Vagina (tissue), 2 donors: ENCODE results near the gene HPX.
A peak's percentile ranks its signal among the peaks of the same experiment; 100 is the strongest.

ENCODE experiments used
- POLR2A ChIP-seq, 2 donors: fragments of 450-650 bp; IDR thresholded peaks; one replicate each; pipeline ENCODE4 v1.6.1; 2017; ENCODE audit warnings: antibody characterized with exemption in 2 of 2, mild to moderate bottlenecking in 2 of 2, moderate library complexity in 2 of 2
- POLR2AphosphoS5 ChIP-seq, 2 donors: sonication (generic); formaldehyde crosslinking; IDR thresholded peaks; one replicate each; pipeline ENCODE4 v1.9.0; 2017; ENCODE audit warnings: antibody characterized with exemption in 2 of 2, mild to moderate bottlenecking in 2 of 2, low read depth in 1 of 2; ENCODE audit not compliant: insufficient read depth in 1 of 2
- TF ChIP-seq, protein P1 (sequence below), 3 experiments: fragments of 450-650 bp in 2 of 3; fragments of 200-600 bp in 1 of 3; sonication (generic) in 1 of 3; IDR thresholded peaks; one replicate each; pipeline ENCODE4 v1.5.1; 2017 to 2019; ENCODE audit warnings: antibody characterized with exemption in 3 of 3, mild to moderate bottlenecking in 2 of 3, moderate library complexity in 2 of 3

DNA sequence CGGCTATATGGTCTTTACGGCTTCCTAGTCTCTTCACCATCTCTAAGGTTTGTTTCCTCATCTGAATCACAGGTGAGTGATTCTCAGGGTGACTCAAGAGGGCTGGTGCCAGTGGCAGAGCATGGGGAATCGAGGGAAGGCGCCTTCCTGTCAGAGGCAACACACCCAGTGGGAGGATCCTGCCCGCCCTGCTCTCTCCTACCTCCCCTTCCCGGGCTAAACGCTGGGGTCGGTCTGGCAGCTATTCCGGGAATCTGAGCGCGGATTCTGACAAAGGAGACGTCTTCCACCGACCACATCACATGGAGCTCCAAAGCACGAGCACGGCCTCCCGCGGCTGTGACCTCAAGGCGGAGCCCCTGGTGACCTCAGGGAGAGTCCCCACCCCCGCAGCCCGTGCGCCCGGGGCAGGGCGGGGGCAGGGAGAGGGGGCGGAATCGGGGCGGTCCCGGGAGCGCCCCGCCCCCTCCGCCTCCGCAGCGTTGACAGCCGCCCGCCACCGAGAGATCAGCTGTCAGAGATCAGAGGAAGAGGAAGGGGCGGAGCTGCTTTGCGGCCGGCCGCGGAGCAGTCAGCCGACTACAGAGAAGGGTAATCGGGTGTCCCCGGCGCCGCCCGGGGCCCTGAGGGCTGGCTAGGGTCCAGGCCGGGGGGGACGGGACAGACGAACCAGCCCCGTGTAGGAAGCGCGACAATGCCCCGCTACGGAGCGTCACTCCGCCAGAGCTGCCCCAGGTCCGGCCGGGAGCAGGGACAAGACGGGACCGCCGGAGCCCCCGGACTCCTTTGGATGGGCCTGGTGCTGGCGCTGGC is 50.7 kb downstream of the HPX start, which contains the start of gene SMPD1:
- TF ChIP-seq POLR2A (IDR thresholded peaks at IDR 0.05) (peak in 1 of 2 donors; percentile 67), POLR2AphosphoS5 (IDR thresholded peaks at IDR 0.05; ENCODE audit: insufficient read depth in 1 of 2, low read depth in 1 of 2) (peak; percentile 41 to 86)
- TF ChIP-seq, protein P1, sequence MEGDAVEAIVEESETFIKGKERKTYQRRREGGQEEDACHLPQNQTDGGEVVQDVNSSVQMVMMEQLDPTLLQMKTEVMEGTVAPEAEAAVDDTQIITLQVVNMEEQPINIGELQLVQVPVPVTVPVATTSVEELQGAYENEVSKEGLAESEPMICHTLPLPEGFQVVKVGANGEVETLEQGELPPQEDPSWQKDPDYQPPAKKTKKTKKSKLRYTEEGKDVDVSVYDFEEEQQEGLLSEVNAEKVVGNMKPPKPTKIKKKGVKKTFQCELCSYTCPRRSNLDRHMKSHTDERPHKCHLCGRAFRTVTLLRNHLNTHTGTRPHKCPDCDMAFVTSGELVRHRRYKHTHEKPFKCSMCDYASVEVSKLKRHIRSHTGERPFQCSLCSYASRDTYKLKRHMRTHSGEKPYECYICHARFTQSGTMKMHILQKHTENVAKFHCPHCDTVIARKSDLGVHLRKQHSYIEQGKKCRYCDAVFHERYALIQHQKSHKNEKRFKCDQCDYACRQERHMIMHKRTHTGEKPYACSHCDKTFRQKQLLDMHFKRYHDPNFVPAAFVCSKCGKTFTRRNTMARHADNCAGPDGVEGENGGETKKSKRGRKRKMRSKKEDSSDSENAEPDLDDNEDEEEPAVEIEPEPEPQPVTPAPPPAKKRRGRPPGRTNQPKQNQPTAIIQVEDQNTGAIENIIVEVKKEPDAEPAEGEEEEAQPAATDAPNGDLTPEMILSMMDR (IDR thresholded peaks at IDR 0.05), result no peak
